ENCODE results near the gene TIMP2.

GRCh38 chr17:78861229-78861628 is 64.0 kb downstream of the TIMP2 start:
- TF ChIP-seq EZH2 (IDR thresholded peaks at IDR 0.05; ENCODE audit: insufficient read depth, poor library complexity, severe bottlenecking) = no peak
- no peak for TF ChIP-seq EZH2phosphoT487 (IDR thresholded peaks at IDR 0.05; ENCODE audit: insufficient read depth, low read depth)

All from GM23248 (cell line).